Measurements from ENCODE around the gene C10orf62.
"Not testable (repeated sequence)": the region's sequence is repeated elsewhere in the genome, so short reads cannot be mapped to it uniquely, and the experiment has no call there.

Gene C10orf62

DNA sequence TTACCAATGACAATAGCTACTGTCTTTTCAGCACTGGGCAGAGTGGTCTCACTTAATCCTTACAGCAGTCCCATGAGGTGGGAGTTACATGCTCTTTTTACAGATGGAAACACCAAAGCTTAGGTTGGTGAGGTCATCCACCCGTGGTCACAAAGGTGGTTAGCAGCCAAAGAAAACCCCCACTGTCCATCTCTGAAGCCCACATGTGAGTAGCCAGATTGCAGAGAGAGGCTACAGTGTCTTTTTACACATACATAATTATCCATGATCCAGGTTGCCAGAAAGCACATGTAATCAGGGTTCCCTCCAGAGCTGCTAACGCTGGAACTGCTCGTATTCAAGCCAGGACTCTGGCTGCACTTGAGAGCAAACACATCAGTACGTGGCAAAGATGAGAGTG lies 41.6 kb upstream of the C10orf62 start:
- Histone ChIP-seq H3K27ac (no peak overlapping the region), H3K4me3 (no peak overlapping the region)
- no peak for DNase-seq (ENCODE audit: low spot score)
- TF ChIP-seq, protein P1, sequence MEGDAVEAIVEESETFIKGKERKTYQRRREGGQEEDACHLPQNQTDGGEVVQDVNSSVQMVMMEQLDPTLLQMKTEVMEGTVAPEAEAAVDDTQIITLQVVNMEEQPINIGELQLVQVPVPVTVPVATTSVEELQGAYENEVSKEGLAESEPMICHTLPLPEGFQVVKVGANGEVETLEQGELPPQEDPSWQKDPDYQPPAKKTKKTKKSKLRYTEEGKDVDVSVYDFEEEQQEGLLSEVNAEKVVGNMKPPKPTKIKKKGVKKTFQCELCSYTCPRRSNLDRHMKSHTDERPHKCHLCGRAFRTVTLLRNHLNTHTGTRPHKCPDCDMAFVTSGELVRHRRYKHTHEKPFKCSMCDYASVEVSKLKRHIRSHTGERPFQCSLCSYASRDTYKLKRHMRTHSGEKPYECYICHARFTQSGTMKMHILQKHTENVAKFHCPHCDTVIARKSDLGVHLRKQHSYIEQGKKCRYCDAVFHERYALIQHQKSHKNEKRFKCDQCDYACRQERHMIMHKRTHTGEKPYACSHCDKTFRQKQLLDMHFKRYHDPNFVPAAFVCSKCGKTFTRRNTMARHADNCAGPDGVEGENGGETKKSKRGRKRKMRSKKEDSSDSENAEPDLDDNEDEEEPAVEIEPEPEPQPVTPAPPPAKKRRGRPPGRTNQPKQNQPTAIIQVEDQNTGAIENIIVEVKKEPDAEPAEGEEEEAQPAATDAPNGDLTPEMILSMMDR (IDR thresholded peaks at IDR 0.05), result no peak

DNA sequence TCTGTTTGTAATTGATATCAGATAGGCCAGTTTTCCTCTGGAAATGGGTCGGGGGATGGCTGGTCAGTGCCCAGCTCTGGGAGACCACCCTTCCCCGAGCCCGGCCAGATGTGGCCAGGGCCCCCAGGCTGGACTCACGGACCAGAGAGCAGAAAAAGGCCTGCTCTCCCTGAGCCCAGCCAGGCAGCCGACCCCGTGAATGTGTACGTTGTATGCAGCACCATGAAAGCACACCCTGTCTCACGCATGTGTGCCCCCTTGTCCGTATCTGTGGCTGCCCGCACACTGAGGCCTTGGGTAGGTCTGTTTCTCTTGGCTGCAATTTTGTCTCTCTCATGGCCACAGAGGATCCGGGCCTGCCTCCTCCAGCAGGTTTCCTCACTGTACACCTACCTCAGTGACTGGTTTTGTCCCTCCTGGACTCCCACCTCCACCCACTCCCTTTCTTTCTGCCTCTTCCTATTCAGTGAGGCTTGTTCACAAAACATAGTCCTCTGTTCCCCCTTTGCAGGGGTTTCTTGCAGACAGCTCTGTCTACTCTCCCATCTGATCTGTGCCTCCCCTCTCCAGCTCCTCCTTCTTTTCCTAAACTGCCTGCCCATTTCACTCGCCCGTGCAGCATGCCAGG lies 40.6 kb upstream of the C10orf62 start:
- Histone ChIP-seq H3K27ac (peak overlapping the region in 1 of 2 donors; percentile 32), H3K4me3 (no peak overlapping the region)
- DNase-seq (ENCODE audit: low spot score), result no peak
- TF ChIP-seq, protein P1 (IDR thresholded peaks at IDR 0.05), result no peak

DNA sequence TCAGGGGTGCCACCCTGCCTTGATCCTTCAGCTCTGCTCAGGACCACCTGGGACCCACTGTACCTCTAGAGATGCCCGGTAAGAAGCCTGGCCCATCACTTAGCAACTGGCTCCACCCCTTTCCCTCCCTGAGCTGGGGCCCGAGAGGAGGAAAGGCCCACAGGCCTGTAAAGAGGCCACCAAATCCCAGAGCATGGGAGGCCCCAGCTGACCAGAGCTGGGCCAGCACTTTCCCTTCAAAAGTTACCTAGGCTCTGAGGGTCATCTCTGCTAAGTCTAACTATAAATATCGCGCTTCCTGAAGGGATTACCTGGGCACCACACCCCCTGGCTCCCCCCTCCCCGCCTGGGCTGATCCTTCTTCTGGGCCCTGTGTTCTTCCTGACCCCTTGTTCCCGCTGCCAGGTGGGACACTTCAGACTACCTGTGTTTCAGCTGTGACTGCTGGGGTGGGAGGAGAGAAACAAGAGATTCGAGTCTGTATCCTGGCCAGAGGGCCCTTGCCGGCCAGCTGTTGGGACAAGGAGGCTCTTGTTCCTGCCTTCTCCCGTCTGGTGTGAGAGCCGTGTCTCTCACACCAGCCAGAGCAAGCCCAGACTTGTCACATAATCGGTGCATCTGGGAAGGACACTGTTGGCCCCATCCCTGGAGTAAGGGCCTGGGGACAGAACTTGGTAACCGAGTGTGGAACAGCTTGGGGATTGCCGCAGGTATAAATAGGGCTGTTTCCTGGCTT lies 39.8 kb upstream of the C10orf62 start:
- Histone ChIP-seq H3K27ac (peak overlapping the region; percentile 30 to 52), H3K4me3 (no peak overlapping the region)

DNA sequence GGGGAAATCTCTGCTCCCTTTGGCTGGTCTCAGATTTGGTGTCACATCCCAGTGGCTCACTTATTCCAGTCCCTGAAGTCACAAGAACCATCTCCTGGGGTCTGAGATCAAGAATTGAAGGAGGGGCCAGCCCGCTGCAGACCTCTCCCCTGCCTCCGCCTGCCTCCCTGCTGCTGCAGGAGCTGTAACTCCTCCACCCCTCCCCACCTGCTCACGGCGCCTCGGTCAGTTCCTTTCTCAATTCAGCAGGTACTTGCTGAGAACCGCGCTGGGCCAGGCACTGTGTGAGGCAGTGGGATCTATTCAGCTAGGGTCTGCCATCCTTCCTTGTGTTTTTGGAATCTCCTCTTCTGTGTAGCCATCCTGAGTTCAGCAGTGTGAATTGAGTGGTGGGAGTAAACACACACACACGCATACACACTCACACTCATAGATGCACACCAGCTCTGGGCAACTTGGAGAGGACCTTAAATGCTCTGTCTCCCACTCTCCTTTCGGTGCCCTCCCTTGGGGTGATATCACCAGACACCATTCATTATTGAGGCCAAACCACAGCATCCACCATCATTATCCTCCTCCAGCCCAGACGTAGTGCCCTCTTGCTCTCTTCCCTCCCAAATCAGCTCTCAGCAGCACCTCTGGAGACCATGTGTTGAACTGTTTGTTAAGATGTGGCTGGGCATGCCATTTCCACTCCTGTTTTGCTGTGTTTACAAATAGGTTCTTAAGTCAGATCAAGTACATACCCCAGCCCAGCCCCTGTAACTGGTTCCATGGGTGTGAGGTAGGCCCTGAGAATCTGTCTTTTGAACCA lies 39.0 kb upstream of the C10orf62 start:
- Histone ChIP-seq H3K4me3 (no peak overlapping the region), H3K27ac (peak overlapping the region in 1 of 2 donors; percentile 52)
- no peak for DNase-seq (ENCODE audit: low spot score)
- TF ChIP-seq, protein P1 (IDR thresholded peaks at IDR 0.05), result no peak

More for the DNA sequence above, 39.8 kb upstream of the C10orf62 start:
- TF ChIP-seq, protein P1 (IDR thresholded peaks at IDR 0.05), result no peak
- no peak for DNase-seq (ENCODE audit: low spot score)

DNA sequence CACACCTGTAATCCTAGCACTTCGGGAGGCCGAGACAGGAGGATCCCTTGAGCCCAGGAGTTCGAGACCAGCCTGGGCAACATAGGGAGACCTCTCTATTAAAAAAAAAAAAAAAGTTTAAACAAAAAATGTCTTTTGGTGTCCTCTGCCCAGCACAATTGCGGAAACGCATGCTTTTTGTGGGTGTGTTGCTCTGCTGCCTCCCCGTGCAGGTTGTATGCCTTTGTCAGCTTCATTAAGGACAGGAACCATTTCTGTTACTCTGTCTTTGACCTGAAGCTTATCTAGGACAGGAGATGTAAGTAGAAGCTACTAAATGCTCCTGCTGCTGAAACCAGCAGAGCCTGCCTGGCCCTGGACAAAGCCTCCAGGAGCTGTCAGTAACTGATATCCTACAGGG lies 38.2 kb upstream of the C10orf62 start:
- no peak overlapping the region for H3K27ac ChIP-seq
- TF ChIP-seq, protein P1 (IDR thresholded peaks at IDR 0.05), result no peak
- no peak overlapping the region for H3K4me3 ChIP-seq
- no peak for DNase-seq (ENCODE audit: low spot score)

DNA sequence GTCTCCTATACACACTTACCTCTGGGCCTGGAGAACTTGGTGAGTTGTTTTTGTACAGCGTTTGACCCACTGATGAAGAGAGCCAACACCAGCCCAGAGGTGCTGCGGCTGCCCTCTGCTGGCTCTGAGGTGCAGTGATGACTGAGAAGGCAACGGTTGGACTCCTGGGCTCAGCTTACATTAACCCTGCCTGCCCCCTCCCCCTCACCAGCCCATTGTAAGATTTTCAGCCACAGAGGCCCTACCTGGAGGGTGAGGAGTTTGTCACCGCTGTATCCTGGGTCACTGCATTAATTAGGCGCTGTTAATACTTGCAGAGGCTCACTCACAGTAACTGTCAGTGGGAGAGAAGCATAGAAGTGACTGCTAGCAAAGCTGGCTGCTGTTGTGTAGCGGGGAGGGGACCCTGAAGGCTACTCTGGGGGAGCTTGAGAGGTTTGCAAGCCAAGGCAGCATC lies 35.9 kb upstream of the C10orf62 start:
- H3K4me3 ChIP-seq, result no peak overlapping the region
- no peak overlapping the region for H3K27ac ChIP-seq
- DNase-seq (ENCODE audit: low spot score), result no peak
- TF ChIP-seq, protein P1 (IDR thresholded peaks at IDR 0.05), result peak; percentile 48

DNA sequence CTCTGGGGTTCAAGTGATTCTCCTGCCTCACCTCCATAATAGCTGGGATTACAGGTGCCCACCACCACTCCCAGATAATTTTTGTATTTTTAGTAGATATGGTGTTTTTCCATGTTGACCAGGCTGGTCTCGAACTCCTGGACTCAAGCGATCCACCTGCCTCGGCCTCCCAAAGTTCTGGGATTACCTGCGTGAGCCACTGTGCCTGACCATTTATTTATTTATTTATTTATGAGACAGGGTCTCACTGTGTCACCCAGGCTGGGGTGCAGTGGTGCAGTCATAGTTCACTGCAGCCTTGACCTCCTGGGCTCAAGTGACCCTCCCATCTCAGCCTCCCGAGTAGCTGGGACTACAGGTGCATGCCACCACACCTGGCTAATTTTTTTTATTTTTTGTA lies 35.2 kb upstream of the C10orf62 start:
- not testable (repeated sequence) for H3K27ac ChIP-seq; DNase-seq (ENCODE audit: low spot score)

DNA sequence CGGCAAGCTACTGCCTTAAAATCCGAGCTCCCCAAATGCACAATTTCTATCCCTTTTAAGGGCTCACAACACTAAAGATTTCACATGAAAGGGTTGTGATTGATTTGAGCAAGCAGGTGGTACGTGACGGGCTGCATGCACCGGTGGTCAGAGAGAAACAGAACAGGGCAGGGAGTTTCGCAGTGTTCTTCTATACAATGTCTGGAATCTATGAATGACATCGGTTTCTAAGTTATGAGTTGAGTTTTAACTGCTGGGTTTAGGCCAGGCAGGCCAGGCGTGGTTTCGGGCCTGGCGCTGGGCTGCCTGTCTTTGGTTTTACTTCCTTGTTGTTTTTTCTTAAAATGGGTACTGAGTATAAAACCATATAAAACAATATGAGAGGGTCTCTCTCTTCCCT lies 34.0 kb upstream of the C10orf62 start:
- not testable (repeated sequence) for DNase-seq (ENCODE audit: low spot score); H3K4me3 ChIP-seq; H3K27ac ChIP-seq

More for the DNA sequence above, 35.2 kb upstream of the C10orf62 start:
- not testable (repeated sequence) for H3K4me3 ChIP-seq

DNA sequence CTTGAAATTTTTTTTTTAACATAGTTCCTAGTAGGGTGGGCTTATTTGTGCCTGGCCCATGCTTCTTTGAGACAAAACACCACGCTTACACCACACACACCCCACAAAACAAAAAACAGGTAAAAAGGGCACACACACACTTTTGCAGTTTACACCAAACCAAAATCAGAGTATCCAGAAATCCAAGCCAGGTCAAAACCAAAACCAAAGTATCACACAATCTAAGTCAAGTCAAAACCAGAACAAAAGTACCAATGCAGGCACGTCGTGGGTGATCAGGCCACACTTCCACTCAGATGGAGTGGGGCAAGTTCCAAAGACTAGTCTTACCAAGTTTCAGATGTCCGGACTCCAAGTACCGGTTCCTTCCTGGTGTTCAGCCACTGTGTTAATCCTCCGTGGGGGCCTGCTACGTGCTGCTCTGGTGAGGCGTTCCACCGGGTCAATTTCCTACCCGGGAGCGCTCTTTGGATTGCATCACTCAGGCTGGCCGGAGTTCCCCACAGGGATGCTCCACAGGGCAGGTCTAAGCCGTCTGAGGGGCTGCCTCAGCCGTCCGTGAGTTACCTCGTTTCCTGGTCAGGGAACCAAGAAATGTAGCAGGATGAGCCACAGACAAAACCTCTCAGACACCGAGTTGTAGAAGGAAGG lies 28.7 kb upstream of the C10orf62 start:
- H3K4me3 ChIP-seq; DNase-seq (ENCODE audit: low spot score): not testable (repeated sequence)
- peak overlapping the region in 1 of 2 donors; percentile 37 for H3K27ac ChIP-seq

DNA sequence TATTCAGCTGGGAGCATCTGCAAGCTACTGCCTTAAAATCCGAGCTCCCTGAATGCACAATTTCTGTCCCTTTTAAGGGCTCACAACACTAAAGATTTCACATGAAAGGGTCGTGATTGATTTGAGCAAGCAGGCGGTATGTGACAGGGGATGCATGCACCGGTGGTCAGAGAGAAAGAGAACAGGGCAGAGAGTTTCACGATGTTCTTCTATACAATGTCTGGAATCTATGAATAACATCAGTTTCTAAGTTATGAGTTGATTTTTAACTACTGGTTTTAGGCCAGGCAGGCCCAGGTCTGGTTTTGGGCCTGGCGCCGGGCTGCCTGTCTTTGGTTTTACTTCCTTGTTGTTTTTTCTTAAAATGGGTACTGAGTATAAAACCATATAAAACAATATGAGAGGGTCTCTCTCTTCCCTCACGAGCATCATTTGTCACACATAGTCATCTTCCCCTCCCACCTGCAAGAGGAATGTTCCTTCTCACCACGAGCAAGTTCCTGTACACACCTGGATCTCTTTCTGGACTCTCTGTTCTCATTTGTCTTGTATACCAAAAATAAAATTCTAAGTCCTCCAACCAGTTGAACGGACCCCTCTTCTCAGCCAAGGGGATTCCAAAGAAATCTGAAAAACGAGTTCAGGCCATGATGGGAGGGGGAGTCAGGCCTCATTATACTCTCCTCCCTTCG lies 28.0 kb upstream of the C10orf62 start:
- DNase-seq (ENCODE audit: low spot score); H3K4me3 ChIP-seq; H3K27ac ChIP-seq: not testable (repeated sequence)

Data from coronary artery (tissue), 2 donors.